ENCODE data around the gene EVX1. TPM values are rescaled to one million over a fixed set of nuclear protein-coding genes. Genes with fewer than 3 reads are reported as not detected.

Gene EVX1
- total RNA-seq, 1 donor from 2014 or later, result 0.51 TPM

DNA sequence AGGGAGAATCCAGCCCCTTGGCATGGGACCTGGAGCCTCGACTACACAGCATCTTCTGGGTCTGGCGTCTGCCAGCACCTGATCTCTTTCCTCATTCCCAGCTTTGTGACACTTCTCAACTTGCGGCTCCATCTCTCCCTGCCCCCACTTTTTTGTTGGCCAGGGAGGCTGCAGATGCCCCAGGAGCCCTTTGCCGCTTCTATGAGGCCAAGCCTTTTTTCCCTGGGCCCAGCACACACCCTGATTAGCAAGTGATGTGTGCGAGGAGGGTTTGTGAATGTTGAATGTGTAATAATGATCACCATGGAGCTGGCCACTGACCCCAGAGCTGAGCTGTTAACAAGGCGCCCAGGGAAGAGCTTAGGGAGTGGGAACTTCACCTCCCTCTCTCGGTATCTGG lies 4.4 kb downstream of the EVX1 start:
- Mint-ChIP-seq H3K27ac (ENCODE audit: unreplicated experiment) (no peak overlapping the region), H3K9me3 (ENCODE audit: unreplicated experiment) (no peaks in the 10 kb centered on the region), H3K4me3 (ENCODE audit: unreplicated experiment) (no peak overlapping the region), H3K4me1 (ENCODE audit: unreplicated experiment) (peaks cover 23% of the 10 kb centered on the region), H3K36me3 (ENCODE audit: low read depth, unreplicated experiment) (no peaks in the 10 kb centered on the region), H3K27me3 (ENCODE audit: unreplicated experiment) (peaks cover 49% of the 10 kb centered on the region)
- DNase-seq (ENCODE audit: low spot score), result no peak
- TF ChIP-seq, protein P1, sequence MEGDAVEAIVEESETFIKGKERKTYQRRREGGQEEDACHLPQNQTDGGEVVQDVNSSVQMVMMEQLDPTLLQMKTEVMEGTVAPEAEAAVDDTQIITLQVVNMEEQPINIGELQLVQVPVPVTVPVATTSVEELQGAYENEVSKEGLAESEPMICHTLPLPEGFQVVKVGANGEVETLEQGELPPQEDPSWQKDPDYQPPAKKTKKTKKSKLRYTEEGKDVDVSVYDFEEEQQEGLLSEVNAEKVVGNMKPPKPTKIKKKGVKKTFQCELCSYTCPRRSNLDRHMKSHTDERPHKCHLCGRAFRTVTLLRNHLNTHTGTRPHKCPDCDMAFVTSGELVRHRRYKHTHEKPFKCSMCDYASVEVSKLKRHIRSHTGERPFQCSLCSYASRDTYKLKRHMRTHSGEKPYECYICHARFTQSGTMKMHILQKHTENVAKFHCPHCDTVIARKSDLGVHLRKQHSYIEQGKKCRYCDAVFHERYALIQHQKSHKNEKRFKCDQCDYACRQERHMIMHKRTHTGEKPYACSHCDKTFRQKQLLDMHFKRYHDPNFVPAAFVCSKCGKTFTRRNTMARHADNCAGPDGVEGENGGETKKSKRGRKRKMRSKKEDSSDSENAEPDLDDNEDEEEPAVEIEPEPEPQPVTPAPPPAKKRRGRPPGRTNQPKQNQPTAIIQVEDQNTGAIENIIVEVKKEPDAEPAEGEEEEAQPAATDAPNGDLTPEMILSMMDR (IDR thresholded peaks at IDR 0.05; ENCODE audit: unreplicated experiment), result no peak

DNA sequence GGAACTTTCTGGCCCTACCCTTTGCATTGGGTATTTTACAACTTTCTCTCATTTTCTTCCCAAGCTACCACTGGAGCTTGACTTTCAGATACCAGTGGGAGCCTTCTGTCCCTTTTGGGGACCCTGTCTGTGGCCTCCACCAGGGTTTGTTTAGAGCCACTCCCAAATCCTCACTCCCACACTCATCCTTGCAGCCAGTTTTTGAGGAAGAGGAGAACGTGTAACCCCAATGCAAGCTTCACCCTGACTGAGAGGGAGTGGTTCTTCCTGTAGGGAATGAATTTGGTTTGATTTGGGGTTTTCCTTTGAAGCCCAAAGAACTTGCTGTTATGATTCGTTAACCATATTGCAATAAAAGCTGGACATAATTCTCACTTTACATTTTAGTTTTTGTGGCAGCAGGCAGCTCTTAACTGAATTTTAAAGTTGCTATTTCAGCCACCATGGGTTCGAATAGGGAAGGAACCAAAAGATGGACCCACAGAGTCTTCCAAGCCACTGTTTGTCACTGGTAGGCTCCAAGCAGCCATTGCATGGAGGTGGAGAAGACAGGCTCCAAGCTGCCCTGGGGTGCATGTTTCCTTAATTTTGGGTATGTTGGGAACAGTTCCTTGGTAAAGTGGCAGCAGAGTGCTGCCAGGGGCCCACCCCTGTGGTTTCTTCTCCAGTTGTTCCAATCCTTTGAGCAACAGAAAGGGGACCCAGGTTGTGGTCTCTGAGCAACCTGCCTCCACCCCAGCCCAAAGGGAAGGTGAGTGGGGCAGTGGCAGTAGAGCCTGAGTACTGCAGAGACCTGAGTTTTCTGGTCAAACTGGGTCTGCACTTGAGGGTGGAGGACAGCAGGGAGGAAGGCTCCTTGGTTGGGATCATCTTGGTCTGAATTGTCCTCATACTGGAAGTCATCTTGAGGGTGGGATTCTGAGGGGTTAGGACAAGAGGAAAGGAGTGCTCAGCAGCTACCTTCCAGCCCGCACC lies 5.1 kb downstream of the EVX1 start:
- peaks cover 27% of the 10 kb centered on the region for H3K4me1 Mint-ChIP-seq (ENCODE audit: unreplicated experiment)
- no peaks in the 10 kb centered on the region for H3K9me3 Mint-ChIP-seq (ENCODE audit: unreplicated experiment)
- H3K36me3 Mint-ChIP-seq (ENCODE audit: low read depth, unreplicated experiment), result no peaks in the 10 kb centered on the region
- TF ChIP-seq, protein P1 (IDR thresholded peaks at IDR 0.05; ENCODE audit: unreplicated experiment), result no peak
- peaks cover 45% of the 10 kb centered on the region for H3K27me3 Mint-ChIP-seq (ENCODE audit: unreplicated experiment)
- no peak overlapping the region for H3K27ac Mint-ChIP-seq (ENCODE audit: unreplicated experiment)
- no peak overlapping the region for H3K4me3 Mint-ChIP-seq (ENCODE audit: unreplicated experiment)
- DNase-seq (ENCODE audit: low spot score), result no peak

DNA sequence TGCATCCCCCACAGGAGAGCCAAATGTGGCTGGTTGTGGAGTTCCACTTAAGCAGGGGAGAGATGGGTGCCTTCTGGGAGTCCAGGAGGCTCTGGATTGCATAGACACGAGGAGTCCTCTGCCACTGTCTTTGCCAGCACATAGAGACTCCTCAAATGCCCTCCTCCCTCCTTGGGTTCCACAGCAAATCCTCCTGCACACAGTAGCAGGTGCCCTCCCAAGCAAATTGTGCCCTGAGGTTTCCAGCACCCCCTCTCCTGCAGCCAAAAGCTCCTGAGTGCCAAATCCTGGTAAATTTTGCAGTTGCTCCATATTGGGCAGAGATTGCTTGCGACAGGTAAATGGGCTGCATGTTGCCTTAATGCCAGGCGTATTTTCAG lies 5.8 kb downstream of the EVX1 start:
- no peak overlapping the region for H3K27ac Mint-ChIP-seq (ENCODE audit: unreplicated experiment)
- TF ChIP-seq, protein P1 (IDR thresholded peaks at IDR 0.05; ENCODE audit: unreplicated experiment), result no peak
- no peak for DNase-seq (ENCODE audit: low spot score)
- H3K4me3 Mint-ChIP-seq (ENCODE audit: unreplicated experiment), result no peak overlapping the region
- peaks cover 27% of the 10 kb centered on the region for H3K4me1 Mint-ChIP-seq (ENCODE audit: unreplicated experiment)
- H3K27me3 Mint-ChIP-seq (ENCODE audit: unreplicated experiment), result peaks cover 48% of the 10 kb centered on the region
- H3K36me3 Mint-ChIP-seq (ENCODE audit: low read depth, unreplicated experiment), result no peaks in the 10 kb centered on the region
- H3K9me3 Mint-ChIP-seq (ENCODE audit: unreplicated experiment), result no peaks in the 10 kb centered on the region

DNA sequence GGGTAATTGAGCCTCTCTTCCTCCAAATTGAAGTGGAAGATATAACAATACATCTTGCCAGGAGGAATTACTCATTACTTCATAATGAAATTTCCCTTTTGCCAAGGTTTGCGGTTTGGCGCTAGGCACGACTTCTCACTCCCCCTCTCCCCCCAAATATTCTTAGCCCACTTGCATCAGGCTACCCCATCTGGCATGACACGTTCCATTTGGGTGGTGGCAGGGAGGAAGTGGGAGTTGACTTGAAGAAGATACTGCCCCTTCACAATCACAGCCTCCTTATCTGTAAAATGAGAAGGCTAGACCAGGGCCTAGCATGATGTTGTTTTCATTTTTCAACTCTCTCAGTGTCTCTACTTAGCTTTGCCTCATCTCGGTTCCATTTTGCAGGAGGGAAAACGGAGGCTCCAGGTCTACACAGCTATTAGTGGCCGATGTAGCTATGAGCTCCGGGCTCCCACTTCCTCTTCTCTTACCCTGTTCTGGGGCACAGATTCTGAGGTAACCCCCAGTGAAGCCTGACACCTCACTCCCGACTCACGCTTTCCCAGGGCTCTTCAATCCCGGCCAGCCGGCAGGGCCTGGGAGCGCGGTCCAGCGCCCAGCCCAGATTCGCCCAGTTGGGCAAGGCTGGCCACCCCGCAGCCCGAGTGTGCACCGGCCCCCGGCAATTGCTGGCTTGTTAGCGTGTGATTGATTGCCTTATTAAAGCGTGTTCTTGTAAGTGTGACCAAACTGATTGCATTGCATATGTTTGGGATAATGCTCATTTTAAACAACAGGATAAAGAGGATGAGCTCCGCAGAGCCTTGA lies 6.5 kb downstream of the EVX1 start:
- no peak for DNase-seq (ENCODE audit: low spot score)
- Mint-ChIP-seq H3K27ac (ENCODE audit: unreplicated experiment) (no peak overlapping the region), H3K9me3 (ENCODE audit: unreplicated experiment) (no peaks in the 10 kb centered on the region), H3K4me1 (ENCODE audit: unreplicated experiment) (peaks cover 23% of the 10 kb centered on the region), H3K27me3 (ENCODE audit: unreplicated experiment) (peaks cover 48% of the 10 kb centered on the region), H3K4me3 (ENCODE audit: unreplicated experiment) (no peak overlapping the region), H3K36me3 (ENCODE audit: low read depth, unreplicated experiment) (no peaks in the 10 kb centered on the region)
- TF ChIP-seq, protein P1 (IDR thresholded peaks at IDR 0.05; ENCODE audit: unreplicated experiment), result no peak
